Measurements from ENCODE around the gene TRAPPC11.

- TF ChIP-seq BHLHE40 (IDR thresholded peaks at IDR 0.05; ENCODE audit: low read depth, low read length) (no peak), CTCF (conservative IDR thresholded peaks at IDR 0.05; ENCODE audit: low read depth, low read length) (no peak), POLR2A (IDR thresholded peaks at IDR 0.05; ENCODE audit: low read depth, low read length) (no peak), RFX5 (IDR thresholded peaks at IDR 0.05; ENCODE audit: low read depth, low read length) (no peak), SMC3 (IDR thresholded peaks at IDR 0.05; ENCODE audit: low read depth, low read length) (no peak), MXI1 (IDR thresholded peaks at IDR 0.05; ENCODE audit: borderline replicate concordance, low read depth, low read length) (no peak), FOS (IDR thresholded peaks at IDR 0.05; ENCODE audit: low read depth, low read length) (no peak), RAD21 (IDR thresholded peaks at IDR 0.05; ENCODE audit: low read length) (no peak), ELK1 (IDR thresholded peaks at IDR 0.05; ENCODE audit: borderline replicate concordance, low read depth, low read length) (no peak)
Measured at GRCh38 chr4:183670251-183670650, 11.2 kb downstream of the TRAPPC11 start.
